GM21619 (cell line): Measurements from ENCODE around the gene GLCE.

Experiments
- ATAC-seq: cut with Tn5 transposase; IDR thresholded peaks from one replicate; pipeline ENCODE4 v1.9.1; 2021; ENCODE audit not compliant: unreplicated experiment

Gene GLCE

DNA sequence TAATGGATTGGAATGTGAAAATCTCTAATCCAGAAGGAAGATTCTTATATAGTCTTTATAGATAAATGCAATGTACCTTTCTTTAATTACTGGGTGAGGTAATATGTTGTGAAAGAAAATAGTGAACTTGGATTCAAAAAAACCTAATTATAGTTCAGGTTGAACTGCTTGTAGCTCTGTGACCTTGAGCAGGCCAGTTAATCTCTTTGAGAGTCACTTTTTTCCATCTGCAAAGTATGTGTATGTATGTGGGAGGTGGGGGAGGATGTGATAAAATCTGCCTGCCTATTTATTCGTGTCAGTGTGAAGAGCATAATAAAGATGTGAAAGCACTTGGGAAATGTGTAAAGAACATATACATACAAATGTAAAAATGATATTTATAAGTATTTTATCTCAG lies 34.4 kb downstream of the GLCE start:
- ATAC-seq: no peak

DNA sequence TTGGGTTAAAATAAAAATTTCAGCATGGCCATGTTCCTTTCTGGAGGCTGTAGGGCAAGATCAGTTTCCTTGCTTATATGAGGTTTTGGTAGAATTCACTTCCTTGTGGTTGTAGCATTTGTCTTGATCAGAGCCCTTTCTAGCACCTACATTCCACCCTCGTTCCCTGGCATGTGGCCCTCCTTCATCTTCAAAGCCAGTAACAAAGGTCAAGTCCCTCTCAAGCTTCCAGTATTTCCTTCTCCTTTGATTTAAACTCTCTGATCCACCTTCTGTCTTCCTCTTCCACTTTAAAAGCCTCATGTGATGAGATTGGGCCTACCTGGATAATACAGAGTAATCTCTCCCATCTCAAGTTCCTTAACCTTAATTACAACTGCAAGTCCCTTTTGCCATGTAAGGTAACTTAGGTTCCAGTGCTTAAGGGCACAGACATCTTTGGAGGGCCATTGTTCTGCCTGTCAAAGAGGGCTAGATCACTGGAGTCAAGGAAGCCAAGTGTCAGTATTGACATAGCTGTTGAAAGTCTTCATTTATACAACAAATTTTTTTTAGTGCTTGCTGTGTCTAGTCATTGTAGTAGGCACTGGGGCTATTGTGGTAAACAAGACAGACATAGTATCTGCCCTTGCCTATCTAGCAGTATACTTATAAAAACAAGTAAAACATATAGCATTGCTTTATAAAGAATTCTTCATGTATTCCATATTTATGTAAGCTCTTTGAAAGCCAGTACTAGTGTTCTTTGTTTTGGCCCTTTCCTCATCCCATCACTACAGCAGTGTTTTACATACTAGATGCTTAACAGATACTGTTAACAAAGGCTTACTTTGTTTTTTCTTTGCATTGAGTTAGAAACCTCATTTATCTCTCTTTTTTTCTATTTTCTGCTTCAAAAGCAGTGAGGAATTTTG lies 40.7 kb downstream of the GLCE start:
- ATAC-seq: no peak

GRCh38 chr15:69206079-69206478 lies 45.6 kb downstream of the GLCE start:
- ATAC-seq: no peak

GRCh38 chr15:69209661-69210060 lies 49.2 kb downstream of the GLCE start:
- no peak for ATAC-seq

DNA sequence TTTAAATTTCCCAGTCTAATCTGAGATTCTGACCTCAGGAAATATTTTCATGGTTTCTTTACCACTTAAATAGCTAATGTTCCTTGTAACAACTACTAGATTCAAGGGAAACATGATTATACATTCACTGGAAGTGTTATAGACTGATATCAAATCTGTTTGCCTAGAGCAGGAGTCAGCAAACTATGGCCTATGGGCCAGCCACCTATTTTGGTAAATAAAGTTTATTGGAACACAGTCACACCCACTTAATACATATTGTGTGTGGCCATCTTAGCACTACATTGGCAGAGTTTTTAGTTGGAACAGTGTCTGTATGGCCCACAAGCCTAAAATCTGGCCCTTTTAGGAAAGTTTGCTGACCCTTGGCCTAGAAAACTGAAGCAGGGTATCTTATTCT lies 50.1 kb downstream of the GLCE start:
- no peak for ATAC-seq

DNA sequence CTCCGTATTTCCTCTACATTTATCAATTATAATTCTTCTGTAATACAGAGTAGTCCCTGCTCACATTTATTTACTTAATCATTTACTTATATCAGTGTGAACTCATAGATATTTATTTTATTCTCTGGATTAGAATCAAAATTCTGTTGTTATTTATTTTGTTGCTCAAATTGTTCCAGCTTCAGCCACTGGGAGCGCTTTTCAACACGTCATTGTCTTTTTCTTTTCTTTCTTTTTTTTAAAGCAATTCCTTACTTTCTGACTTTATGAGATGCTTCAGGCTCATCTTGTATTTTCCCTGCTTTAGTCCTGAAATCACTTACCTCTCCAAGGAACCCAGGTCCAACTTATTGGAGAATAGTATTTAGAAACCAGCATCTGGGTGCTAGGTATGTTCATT lies 53.4 kb downstream of the GLCE start:
- no peak for ATAC-seq

DNA sequence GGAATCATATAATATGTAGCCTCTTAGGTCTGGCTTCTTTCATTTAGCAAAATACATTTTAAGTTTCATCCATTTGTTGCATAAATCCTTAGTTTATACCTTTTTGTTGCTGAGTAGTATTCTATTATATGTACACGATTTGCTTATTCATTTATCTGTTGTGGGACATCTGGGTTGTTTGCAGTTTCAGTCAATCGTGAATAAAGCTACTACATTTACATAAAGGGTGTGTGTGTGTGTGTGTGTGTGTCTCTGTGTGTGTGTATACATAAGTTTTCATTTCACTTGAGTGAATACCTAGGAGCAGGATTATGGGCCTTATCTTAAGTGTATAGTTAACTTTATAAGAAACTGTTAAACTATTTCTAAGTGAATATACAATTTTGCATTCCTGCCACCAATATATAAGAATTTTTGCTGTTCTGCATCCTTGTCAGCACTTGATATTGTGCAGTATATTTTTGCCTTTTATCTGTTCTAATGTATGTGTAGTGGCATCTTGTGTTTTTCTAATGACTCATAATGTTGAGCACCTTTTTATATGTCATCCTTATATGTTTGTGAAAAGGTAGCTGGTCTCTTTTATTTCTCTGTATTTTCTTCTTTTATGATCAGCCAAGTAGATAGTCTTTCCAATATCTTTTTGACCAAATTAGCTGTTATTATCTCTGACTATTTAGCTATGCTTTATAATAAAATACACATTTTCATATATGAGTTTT lies 55.0 kb downstream of the GLCE start:
- ATAC-seq: no peak

DNA sequence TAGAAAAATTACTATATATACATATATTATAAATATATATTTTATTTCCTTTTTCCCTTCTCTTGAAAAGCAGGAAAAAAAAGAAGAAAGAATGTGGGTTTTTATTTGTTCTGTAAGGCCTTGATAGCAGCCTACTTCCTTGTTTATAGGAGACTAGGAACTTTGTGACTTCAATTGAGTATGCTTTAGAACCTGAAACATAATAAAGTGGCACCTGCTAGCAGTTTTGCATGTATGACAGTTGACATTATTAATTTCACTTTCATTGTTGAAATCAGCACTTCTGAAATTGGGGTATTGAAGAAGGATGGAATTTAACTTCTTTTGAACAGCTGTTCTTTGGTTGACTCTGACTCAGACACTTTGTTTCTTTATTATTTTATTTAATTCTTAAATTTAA lies 56.9 kb downstream of the GLCE start:
- ATAC-seq: no peak

GRCh38 chr15:69219690-69220089 lies 59.3 kb downstream of the GLCE start:
- no peak for ATAC-seq

GRCh38 chr15:69222002-69222474 lies 61.6 kb downstream of the GLCE start:
- no peak for ATAC-seq

- no peak for ATAC-seq
These were observed 62.8 kb downstream of the GLCE start for GRCh38 chr15:69223083-69223813.

DNA sequence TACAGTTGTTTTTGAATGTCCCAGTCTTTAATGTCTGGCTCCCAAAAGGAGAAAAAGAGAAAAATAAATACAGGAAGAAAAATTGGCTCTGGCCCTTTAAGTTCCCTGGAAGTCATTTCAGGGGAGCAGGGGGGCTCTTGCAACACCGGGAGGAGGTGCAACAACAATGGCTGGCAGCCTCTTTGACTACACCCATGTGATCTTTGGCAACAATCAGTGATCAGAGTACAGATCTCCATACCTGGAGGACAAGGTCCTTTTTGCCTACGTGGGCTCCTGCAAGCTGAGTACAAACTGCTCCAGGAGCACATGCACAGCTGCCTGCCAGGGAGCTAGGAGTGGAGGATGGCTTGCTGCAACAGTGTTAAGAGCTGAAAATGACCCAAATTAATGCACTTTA lies 63.9 kb downstream of the GLCE start:
- ATAC-seq: no peak

DNA sequence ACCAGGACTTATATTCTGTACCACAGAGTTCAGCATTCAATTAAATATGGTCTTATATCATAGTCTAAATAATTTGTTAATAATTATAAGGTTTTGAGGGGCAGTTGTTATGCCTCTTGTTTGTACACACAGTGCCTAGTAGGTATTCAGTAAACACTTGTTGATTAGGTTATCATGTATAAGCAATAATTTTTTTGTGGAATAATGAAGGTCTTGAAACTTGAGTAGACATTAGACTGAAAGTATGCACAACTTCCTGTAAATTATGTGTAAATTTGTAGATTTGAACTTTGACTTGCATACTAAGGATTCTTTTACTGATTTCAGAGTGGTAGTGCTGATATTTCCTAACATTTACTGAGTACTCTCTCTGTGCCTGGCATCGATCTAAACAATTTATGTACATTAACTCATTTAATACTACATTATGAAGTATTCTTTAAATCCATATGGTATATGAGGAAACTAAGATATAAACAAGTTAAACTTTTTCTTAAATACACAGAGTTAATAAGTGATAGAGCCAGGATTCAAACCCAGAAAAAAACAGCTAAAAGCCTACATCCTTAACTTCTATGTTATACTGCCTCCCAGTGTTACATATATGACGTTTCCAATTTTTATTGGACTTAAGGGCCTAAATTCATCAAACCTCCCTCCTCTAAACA lies 65.1 kb downstream of the GLCE start:
- no peak for ATAC-seq

GRCh38 chr15:69226023-69226355 lies 65.6 kb downstream of the GLCE start:
- no peak for ATAC-seq

DNA sequence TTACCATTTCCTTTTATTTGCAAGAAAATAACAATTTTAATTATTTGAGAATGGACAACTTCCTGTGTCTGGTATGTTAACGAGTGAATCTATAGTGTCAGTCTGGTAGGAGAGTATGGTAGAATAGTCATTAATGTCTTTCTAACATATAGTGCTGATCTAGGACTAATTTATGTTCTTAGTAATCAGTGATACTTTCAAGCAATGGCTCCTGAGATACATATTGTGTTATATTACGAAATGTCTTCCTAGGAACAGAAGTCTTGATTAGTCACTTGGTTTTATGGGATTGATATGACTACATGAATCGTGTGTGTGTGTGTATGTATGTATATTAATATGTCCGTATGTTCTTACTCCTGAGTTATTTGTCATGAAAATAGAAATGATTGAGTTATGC lies 71.7 kb downstream of the GLCE start:
- no peak for ATAC-seq

DNA sequence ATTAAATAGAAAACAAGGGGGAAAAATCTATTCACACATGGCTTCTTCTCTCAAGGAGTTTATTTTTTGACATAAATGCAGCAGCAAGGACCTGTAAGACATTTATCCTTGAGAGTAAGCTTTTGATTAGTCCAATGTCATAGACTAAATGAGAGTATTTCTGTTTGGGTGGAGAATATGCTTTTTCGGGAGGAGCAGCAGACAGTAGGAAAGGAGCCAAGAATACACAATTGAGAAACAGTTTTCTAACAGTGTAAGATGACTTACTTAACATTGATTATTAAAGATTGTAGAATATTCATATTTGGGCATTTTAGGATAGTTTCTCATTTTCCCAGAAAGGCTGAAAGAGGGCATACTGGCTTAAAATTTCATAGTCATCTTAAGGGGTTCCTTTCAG lies 72.3 kb downstream of the GLCE start:
- ATAC-seq: no peak

DNA sequence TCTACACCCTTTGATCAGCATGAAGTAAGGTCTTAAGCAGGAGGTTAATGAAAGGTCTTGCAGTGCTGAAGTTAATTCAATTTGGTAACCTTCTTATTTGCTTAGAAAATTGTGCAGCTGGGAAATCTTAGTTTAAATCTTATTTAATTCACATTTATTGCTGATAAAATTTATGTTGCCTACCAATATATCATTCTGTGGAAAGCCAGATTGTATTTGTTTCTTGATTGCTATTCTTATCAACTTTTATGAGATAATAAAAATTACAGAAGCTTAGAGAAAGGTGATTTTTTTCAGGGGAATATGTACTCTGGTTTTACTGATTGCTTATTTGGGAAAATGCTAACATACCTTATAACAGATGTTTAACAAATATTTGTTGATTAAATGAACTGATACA lies 74.2 kb downstream of the GLCE start:
- ATAC-seq: no peak

GRCh38 chr15:69236505-69236904 lies 76.1 kb downstream of the GLCE start:
- no peak for ATAC-seq

DNA sequence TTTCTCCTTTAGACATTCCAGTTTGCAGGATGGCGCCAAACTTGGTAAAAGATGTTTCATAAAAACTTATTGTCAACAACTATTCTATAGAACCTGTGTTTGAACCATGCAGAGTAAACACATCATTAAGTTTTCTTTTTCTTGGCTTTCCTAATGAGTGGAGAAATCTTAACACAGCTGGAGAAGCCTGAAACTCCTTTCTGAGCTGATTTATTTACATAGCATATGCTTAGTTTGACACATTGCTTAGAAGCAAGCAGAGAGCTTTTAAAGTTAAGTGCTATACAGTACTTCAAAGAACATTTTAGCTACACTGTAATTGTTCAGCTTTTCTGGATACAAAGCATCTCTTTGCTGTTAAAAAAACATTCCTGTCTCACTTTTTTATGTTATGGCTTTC lies 77.3 kb downstream of the GLCE start:
- ATAC-seq: no peak

DNA sequence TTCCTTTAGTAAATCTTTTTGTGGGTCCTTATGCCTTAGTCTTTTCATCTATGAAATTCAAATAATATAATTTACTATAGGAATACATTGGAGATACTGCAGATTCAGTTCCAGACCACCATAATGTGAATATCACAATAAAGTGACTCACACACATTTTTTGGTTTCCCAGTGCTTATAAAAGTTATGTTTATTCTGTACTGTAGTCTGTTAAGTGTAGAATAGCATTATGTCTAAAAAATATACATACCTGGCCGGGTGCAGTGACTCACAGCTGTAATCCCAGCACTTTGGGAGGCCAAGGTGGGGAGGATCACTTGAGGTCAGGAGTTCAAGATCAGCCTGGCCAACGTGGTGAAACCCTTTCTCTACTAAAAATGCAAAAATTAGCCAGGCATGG lies 84.4 kb downstream of the GLCE start:
- ATAC-seq: no peak

DNA sequence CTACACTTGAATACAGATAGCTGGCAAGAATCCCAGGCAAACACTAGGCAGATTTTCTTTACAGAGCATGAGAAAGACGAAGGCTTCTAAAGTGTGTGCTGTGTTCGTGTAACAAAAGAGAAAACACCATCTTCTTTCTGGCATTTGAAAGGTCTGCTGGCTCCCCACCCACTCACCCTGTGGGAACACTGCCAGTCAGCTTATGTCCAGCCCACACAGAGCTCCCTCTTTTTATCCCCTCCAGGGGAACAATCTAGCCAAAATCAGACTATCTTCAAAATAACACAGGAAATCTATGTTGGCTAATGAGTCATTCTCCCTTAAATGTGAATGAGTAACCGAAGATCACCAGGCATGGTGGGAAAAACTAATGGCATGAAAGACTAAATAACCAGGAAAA lies 92.7 kb downstream of the GLCE start:
- ATAC-seq: no peak
